GM18511 (cell line): ENCODE measurements around the gene SKP2.
"Not testable (repeated sequence)": the region's sequence is repeated elsewhere in the genome, so short reads cannot be mapped to it uniquely, and the experiment has no call there.

ENCODE experiments used
- ATAC-seq: cut with Tn5 transposase; IDR thresholded peaks from one replicate; pipeline ENCODE4 v1.9.1; 2021; ENCODE audit warnings: mild to moderate bottlenecking, moderate library complexity; ENCODE audit not compliant: unreplicated experiment

Gene SKP2

DNA sequence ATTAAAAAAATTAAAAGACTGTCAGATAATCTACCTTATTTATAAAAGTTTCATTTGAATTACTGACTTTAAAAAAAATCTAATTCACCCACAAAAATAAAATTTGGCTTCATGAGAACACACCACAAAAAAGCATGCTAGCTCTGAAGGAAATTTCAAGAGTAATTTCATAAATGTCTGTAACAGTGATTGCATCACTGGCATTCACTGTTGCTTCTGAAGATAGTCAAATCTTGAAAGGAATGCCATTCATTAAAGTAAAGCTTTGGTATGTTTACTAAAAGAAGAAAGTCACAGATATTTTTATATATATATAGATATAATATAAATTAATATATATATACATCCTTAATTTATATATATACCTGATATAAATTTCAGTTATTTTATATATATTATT is 46.4 kb downstream of the SKP2 start:
- ATAC-seq, result no peak

DNA sequence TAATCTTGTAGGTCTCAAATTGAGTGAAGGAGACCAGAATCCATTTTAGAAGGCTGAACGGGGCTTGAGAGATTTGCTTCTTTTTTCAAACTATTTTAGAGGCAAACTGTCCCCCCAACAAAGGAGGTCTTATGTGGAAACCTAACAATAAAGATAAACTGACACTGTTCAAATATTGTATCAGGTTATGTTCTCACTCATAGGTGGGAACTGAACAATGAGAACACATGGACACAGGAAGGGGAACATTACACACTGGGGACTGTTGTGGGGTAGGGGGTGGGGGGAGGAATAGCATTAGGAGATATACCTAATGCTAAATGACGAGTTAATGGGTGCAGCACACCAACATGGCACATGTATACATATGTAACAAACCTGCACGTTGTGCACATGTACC is 46.9 kb downstream of the SKP2 start:
- ATAC-seq, result not testable (repeated sequence)

DNA sequence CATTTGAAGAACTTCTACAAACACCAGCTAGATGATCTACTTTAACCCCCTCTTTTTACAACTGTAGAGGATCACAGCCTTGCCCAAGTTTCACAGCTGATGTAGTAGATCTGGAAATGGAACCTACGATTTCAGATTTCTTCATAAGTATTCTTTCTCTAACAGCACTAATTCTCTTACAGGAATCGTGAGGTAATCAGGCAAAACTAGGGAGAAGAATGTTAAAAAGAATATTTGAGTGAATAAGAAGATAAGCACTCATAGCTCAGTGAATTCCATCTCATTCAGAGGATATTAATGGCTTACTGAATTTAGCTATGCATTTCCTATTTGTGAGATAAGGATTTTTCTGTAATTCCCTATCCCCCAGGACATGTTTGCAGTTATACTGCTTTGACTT is 47.7 kb downstream of the SKP2 start:
- no peak for ATAC-seq

DNA sequence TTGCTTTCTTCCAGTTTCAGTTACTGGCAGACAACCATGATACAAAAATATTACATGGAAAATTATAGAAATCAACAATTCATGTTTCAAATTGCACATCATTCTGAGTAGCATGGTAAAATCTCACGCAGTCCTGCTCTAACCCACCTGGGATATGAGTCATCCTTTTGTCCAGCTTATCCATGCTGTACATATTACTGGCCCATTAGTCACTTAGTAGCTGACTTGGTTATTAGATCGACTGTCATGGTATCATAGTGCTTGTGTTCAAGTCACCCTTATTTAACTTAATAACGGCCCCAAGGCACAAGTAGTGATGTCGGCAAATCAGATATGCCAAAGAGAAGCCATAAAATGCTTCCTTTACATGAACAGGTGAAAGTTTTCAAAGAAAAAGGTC is 48.6 kb downstream of the SKP2 start:
- no peak for ATAC-seq

DNA sequence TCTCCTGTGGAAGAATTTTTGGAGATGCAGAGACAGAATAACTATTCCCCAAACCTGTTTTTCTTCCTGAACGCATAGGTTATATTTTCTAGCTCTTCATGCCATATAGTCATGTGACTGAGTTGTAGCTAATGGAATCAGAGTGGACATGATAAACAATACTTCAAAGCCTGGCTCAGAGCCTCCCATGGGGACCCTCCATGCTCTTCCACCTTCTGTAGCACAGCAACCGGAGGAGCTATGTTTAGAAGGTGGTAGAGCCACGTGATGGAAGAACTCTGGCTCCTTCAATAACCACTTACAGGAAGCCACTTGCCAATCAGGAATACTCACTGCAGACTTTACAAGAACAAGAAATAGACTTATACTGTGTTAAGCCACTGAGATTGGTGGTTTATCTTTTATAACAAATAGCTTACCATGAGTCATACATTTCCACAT is 50.6 kb downstream of the SKP2 start:
- no peak for ATAC-seq

DNA sequence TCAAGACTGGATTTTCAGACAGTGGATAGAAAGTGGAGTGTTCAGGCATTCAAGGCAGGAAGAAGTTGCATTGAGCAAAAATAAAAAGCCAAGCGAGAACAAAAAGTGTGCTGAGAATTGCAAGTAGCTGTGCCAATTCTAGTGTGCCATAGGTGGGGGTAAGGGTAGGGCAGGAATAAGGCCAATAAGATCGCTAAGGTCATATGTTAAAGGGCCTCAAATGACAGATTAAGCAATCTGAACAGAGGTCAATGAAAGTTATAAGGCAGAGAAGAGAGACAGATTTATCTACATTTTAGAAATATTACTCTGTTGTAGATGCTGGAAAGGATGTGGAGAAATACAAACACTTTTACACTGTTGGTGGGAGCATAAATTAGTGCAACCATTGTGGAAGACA is 53.4 kb downstream of the SKP2 start:
- no peak for ATAC-seq

DNA sequence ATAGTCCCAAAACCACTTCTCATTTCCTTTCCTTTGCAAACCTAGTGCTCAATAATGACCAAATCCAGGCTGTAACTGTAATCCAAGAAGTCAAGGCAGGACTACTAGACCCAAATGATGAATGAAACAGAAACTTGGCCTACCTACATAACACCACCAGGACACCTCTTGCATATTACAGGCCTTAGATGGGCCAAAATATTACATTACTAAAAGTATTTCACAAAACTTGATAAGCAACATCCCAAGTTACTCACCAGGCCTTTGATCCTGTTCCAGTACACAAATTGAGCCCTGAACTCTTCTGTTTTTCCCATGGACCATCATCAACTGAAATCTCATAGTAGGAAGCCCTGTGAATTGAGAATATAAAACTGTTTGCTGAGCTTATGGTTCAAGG is 55.0 kb downstream of the SKP2 start:
- no peak for ATAC-seq

DNA sequence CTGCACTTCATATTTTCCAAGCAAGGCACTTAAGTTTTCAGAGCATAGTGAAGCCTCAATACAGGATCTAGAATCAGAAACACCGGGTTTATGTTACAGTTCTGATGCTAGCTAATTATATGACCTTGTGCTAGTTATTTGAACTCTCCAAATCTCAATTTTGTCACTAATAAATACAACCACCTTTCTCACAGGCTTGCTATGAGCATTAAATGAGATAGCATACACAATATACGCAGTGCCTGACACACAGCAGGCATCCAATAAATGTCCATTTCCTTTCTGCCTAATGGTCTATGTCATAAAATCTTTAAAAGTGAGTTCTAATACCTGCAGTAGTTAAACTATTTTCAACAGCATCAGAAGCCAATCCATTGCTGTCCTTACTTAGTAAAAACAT is 56.9 kb downstream of the SKP2 start:
- no peak for ATAC-seq

DNA sequence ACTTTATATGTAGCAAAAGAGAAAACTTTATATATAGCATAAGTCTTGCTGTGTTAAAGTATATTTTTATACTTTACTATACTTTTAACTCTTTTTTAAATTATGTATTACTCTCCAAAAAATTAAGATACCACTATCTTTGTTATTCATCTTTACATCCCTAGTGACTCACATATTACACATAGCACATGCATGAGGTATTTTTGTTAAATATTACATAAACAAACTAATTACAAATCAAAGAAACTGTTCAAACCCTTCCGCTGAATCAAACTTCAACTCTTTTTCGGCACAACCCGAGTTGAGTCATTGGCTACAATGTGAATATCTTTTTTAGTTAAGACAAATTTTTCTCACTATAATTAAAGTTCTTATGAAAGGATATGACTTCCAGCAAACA is 57.8 kb downstream of the SKP2 start:
- ATAC-seq, result no peak

DNA sequence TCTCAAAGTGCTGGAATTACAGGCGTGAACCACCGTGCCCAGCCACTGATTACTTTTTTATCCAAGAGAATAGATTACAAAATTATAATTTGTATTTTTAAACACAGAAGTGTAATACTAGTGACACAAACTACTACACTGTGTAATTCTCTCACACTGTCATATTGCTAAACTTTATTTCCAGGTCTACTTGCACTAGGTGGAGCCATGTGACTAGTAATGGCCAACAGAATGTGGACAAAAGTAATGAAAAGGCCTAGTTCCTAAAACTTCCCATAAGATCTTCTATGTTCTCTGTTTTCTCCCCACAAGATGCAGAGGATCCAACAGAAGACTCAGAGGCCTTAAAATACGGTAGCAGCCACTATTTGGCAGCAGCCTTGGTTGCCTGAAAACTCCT is 62.5 kb downstream of the SKP2 start:
- no peak for ATAC-seq

DNA sequence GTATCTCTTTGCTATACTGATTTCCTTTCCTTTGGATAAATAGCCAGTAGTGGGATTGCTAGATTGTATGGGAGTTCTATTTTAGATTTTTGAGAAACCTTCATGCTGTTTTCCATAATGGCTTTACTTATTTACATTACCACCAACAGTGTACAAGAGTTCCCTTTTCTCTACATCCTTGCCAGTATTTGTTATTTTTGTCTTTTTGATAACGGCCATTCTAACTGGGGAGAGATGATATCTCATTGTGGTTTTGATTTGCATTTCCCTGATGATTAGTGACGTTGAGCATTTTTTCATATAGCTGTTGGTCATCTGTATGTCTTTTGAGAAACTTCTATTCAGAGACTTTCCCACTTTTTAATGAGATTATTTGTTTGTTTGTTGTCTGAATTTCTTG is 64.0 kb downstream of the SKP2 start:
- ATAC-seq, result no peak

DNA sequence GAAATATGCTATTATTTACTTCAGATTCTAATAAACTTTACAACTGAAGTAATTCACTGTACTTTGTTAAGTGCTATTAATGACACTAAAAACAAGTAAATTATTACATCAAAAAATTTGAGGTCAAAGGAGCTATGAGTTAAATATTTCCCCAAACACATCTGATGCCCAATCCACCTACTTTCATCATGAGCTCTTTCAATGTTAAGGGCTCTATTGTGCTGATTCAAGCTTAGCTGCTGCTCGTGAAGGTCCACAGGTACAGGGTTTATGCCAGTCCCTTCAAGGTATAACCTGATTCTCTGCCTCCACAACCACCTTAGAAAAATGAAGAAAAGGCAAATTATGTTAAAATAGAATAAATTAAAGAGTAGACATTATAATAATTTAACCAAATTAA is 65.7 kb downstream of the SKP2 start:
- no peak for ATAC-seq

DNA sequence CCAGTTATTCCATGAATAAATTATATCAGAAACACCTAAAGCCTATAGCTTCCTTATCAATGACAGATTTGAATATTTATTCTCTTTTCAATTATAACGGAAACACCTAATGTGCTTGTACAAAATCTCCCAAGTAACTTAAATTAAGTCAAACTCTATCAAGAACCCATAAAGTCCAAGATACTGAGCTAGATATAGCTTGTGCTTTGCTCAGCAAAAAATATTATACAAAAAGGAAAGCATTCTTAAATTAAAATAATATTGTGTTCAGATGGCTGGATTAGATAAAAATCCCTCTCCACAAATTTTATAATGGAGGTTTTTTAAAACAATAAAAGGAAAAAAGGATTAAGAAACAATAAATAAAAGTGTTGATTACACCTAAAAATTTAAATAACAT is 66.1 kb downstream of the SKP2 start:
- no peak for ATAC-seq

DNA sequence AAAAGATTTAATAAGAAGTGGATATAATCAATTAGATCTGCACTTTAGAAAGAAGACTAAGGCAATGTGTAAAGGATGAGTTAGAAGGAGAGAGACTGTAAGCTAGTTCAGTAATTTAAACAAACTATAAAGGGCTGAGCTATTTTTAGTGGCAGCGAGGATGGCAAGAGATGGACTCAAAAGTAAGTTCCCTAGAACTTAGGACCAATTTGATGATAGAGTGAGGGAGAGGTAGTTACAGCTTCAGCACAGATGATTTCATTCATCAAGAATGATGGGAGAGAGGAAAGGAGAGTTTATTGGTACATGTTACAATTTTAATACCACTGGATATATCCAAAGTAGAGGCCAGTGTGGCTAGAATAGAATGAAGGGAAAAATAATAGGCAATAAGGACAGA is 70.7 kb downstream of the SKP2 start:
- no peak for ATAC-seq

DNA sequence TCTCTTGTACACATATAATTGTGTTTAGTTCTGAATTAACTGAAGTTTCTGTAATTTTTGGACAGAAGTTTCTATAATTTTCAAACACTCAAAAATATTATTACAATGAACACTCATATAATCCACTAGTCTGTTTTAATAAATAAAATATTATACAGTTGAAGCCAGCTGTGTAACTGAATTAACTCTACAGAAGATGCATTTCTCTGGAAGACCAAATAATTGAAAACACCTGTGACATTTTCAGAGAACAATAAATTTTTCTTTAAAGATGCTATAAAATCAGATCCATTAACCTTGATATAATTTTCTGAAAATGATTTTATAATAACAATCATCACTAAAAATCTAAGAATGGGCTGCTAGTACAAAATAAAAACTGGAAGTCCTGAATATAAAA is 75.1 kb downstream of the SKP2 start:
- ATAC-seq, result no peak

DNA sequence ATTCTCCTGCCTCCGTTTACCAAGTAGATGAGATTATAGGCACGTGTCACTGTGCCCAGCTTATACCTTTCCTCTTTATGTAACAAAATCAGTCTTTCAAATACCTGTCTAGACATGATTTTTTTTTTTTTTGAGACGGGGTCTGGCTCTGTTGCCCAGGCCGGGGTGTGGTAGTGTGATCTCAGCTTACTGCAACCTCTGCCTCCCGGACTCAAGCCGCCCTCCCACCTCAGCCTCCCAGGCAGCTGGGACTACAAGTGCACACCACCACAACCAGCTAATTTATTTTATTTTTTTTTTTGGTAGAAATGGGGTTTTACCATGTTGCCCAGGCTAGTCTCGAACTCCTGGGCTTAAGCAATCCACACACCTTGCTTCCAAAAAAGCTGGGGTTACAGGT is 76.6 kb downstream of the SKP2 start:
- ATAC-seq, result no peak

DNA sequence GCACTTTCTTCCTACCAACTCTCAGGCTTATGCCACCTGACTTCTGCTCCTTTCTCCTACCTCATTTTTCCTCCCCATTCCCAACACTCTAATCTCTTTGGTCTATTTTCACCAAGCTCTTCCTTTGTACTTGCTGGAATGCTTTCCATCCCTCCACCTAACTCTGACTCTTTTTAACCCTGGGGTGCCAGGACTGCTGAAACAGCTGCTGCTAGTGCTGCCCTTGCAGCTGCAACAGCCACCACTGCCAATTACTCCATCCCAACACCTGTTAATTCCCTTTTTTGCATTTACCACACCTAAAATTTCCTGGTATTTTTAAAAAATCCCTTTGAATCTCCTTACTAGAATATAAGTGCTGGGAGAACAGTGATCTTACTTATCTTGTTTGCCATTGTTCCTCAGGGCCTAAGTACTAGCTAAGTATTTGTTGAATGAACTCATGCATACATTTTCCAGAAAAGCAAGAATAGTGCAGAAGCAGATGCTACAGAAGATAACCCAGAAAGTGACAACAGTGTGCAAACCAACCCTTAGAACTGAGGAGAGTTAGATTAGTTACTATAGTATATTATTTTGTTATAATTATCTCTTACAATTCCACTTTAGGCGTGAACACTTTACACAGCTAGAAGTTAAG is 78.4 kb downstream of the SKP2 start:
- ATAC-seq, result no peak

DNA sequence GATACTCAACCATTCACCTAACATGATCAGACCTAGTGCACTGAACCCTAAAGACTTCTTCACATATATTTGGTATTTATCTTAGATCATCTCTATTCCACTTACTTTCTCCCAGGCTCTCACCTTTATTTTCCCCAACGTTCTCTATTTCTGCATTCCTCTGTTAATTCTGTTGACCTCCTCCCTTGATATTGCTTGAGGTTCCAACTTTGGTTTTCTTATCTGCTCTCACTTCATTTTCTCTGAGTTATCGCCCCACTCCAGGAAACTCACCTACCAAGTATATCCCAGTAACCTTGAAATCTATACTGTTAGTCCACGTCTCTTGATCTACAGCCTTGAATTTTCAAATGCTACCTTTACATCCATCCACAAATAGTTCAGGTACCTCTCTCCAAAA is 80.6 kb downstream of the SKP2 start:
- no peak for ATAC-seq
